ENCODE results near the gene OR7A10.

Gene OR7A10

GRCh38 chr19:14848822-14849221 lies at the start of gene OR7A10:
Gene OR7A10 (minus strand): TSS chr19:14848922. CDS start chr19:14841877, 7,045 bp downstream.
- no peaks in the 10 kb centered on the region for H3K36me3 ChIP-seq (ENCODE audit: insufficient read depth, low read length)
- H3K79me2 ChIP-seq (ENCODE audit: insufficient read depth, low read length) = no peaks in the 10 kb centered on the region
- H3K27ac ChIP-seq (ENCODE audit: low read length) = no peak within 1 kb of the TSS
- H3K27me3 ChIP-seq (ENCODE audit: insufficient read depth, low read length, poor library complexity) = peaks cover 5% of the 10 kb centered on the region
- no peak within 1 kb of the TSS for H3K4me3 ChIP-seq (ENCODE audit: low read depth in 1 of 2, low read length in 2 of 2)
- no peaks in the 10 kb centered on the region for H4K20me1 ChIP-seq (ENCODE audit: insufficient read depth, low read length)
- DNase-seq (no peak), ATAC-seq (ENCODE audit: insufficient read depth, low read depth) (no peak)
- no peak within 1 kb of the TSS for H2AFZ ChIP-seq (ENCODE audit: low read depth, low read length)
- H3K9ac ChIP-seq (ENCODE audit: low read depth, low read length) = no peak within 1 kb of the TSS
- no peak within 1 kb of the TSS for H3K4me2 ChIP-seq (ENCODE audit: insufficient read depth, low read length)
- TF ChIP-seq CTCF (IDR thresholded peaks at IDR 0.05; ENCODE audit: borderline replicate concordance, extremely low read depth, low read length, poor library complexity, severe bottlenecking) = no peak
- TF ChIP-seq EZH2 (IDR thresholded peaks at IDR 0.05; ENCODE audit: borderline replicate concordance, low read depth, low read length, severe bottlenecking) = no peak
- no peaks in the 10 kb centered on the region for H3K9me3 ChIP-seq (ENCODE audit: insufficient read depth, low read length, severe bottlenecking)
- H3K4me1 ChIP-seq (ENCODE audit: insufficient read depth, low read length) = no peaks in the 10 kb centered on the region

- Histone ChIP-seq H3K9me3 (ENCODE audit: insufficient read depth, low read length, severe bottlenecking) (no peaks in the 10 kb centered on the region), H4K20me1 (ENCODE audit: insufficient read depth, low read length) (no peaks in the 10 kb centered on the region), H3K79me2 (ENCODE audit: insufficient read depth, low read length) (no peaks in the 10 kb centered on the region), H3K4me3 (ENCODE audit: low read depth in 1 of 2, low read length in 2 of 2) (no peak overlapping the region), H2AFZ (ENCODE audit: low read depth, low read length) (no peak overlapping the region), H3K27me3 (ENCODE audit: insufficient read depth, low read length, poor library complexity) (peaks cover 8% of the 10 kb centered on the region), H3K27ac (ENCODE audit: low read length) (no peak overlapping the region), H3K9ac (ENCODE audit: low read depth, low read length) (no peak overlapping the region), H3K4me1 (ENCODE audit: insufficient read depth, low read length) (no peaks in the 10 kb centered on the region; the same call in 1 of the 2 replicates), H3K4me2 (ENCODE audit: insufficient read depth, low read length) (no peak overlapping the region), H3K36me3 (ENCODE audit: insufficient read depth, low read length) (no peaks in the 10 kb centered on the region)
- DNase-seq (no peak), ATAC-seq (ENCODE audit: insufficient read depth, low read depth) (no peak)
- no peak for TF ChIP-seq EZH2 (IDR thresholded peaks at IDR 0.05; ENCODE audit: borderline replicate concordance, low read depth, low read length, severe bottlenecking)
- no peak for TF ChIP-seq CTCF (IDR thresholded peaks at IDR 0.05; ENCODE audit: borderline replicate concordance, extremely low read depth, low read length, poor library complexity, severe bottlenecking)
These were observed 42.1 kb upstream of the OR7A10 start for GRCh38 chr19:14890643-14891379.

GRCh38 chr19:14889994-14890642 lies 41.4 kb upstream of the OR7A10 start:
- Histone ChIP-seq H3K4me2 (ENCODE audit: insufficient read depth, low read length) (no peak overlapping the region), H3K9ac (ENCODE audit: low read depth, low read length) (no peak overlapping the region), H3K36me3 (ENCODE audit: insufficient read depth, low read length) (no peaks in the 10 kb centered on the region), H3K4me3 (ENCODE audit: low read depth in 1 of 2, low read length in 2 of 2) (no peak overlapping the region), H3K79me2 (ENCODE audit: insufficient read depth, low read length) (no peaks in the 10 kb centered on the region), H3K27ac (ENCODE audit: low read length) (no peak overlapping the region), H3K4me1 (ENCODE audit: insufficient read depth, low read length) (no peaks in the 10 kb centered on the region; the same call in 1 of the 2 replicates), H3K27me3 (ENCODE audit: insufficient read depth, low read length, poor library complexity) (peaks cover 10% of the 10 kb centered on the region), H4K20me1 (ENCODE audit: insufficient read depth, low read length) (no peaks in the 10 kb centered on the region), H2AFZ (ENCODE audit: low read depth, low read length) (no peak overlapping the region), H3K9me3 (ENCODE audit: insufficient read depth, low read length, severe bottlenecking) (no peaks in the 10 kb centered on the region)
- ATAC-seq (ENCODE audit: insufficient read depth, low read depth) = no peak
- DNase-seq = no peak
- TF ChIP-seq EZH2 (IDR thresholded peaks at IDR 0.05; ENCODE audit: borderline replicate concordance, low read depth, low read length, severe bottlenecking) (no peak), CTCF (IDR thresholded peaks at IDR 0.05; ENCODE audit: borderline replicate concordance, extremely low read depth, low read length, poor library complexity, severe bottlenecking) (no peak)

All from DND-41 (cell line).